SH-SY5Y (cell line): Measurements from ENCODE around the gene ACOX3.

Experiments used
- GATA2 ChIP-seq: IDR thresholded peaks from 2 replicates; pipeline ENCODE4 v1.6.1; 2011; ENCODE audit warnings: mild to moderate bottlenecking, low read depth, low read length
- GATA3 ChIP-seq: IDR thresholded peaks from 2 replicates; pipeline ENCODE4 v1.6.1; 2011; ENCODE audit warnings: low read depth, mild to moderate bottlenecking, low read length, moderate library complexity

DNA sequence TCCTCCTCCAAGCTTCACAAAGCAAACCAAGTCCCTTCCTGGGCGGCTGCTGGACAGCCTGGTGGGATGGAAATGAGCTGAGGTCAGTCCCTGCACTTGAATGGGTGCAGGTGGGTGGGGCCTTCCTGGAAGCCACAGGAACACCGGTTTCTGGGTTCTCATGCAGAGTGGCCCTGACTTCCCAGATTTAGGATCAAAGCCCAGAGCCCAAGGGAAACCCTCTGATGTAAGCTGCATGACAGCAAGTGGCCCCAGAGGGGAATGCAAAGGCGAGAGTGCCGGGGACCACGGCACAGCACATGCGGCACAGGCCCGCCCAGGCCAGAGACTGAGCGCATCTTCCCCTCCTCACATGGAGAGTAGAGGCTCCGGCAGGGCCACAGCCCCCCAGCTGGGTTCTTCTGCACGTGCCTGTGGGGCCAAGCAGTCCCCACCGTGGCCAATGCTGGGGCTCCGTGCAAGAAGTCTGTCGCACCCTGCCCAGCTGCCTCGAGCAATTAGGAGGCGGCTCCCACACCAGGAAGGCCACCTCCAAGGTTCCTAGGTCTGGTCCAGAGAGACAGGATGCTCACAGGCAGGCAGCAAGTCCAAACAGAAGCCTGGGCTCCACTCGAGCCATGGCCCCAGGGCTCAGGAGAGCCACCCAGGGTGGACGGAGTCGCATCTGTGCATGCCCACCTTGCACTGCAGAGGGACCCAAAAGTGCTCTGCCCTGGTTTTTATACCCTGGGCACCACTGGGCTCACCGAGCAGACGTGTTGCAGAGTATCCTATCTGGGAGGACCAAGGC, 88.0 kb downstream of the ACOX3 start:
- TF ChIP-seq GATA3 (no peak), GATA2 (no peak)
